OCI-LY7 (cell line): ENCODE results near the gene PAM16. TPM values are rescaled to one million over a fixed set of nuclear protein-coding genes. Genes with fewer than 3 reads are reported as not detected.

Experiments
- BruUV-seq: library from RNA; stranded (reverse); fragments of 400-500 nt; replicated peaks from 2 replicates; lab custom pipeline; 2021; lab: Mats Ljungman, UMichigan
- CTCF ChIA-PET: fragments of 300-600 bp; sonication (Branson Sonifier 250); formaldehyde crosslinking; loops from one replicate; lab custom pipeline; 2022; ENCODE audit warnings: antibody characterized with exemption; ENCODE audit not compliant: unreplicated experiment; lab: Charles Lee
- POLR2A ChIA-PET: fragments of 300-600 bp; sonication (Branson Sonifier 250); formaldehyde crosslinking; loops from one replicate; lab custom pipeline; 2022; ENCODE audit warnings: antibody characterized with exemption; lab: Charles Lee
- DNase-seq: peaks from one replicate; pipeline ENCODE4 v3.0.0-alpha.2; 2015; ENCODE audit warnings: low spot score
- H2AFZ ChIP-seq: fragments of 200-600 bp; sonication (generic), shearing (Covaris generic); 2 replicates; pipeline ENCODE4 v1.6.1; 2014; ENCODE audit warnings: mild to moderate bottlenecking, antibody characterized with exemption, low read length, moderate library complexity
- H3K27ac ChIP-seq: fragments of 200-600 bp; sonication (generic); 2 replicates; pipeline ENCODE4 v1.5.1; 2014; ENCODE audit warnings: mixed run types, low read depth, mild to moderate bottlenecking, moderate library complexity, low read length, inconsistent platforms; ENCODE audit not compliant: poor library complexity, severe bottlenecking
- H3K36me3 ChIP-seq: fragments of 200-600 bp; sonication (generic); 2 replicates; pipeline ENCODE4 v1.6.1; 2014; ENCODE audit warnings: mild to moderate bottlenecking, antibody characterized with exemption, low read length, moderate library complexity, mixed read lengths; ENCODE audit not compliant: insufficient read depth
- H3K4me1 ChIP-seq: fragments of 200-600 bp; sonication (generic); 2 replicates; pipeline ENCODE4 v1.5.1; 2014; ENCODE audit warnings: mild to moderate bottlenecking, low read length; ENCODE audit not compliant: insufficient read depth, poor library complexity, severe bottlenecking
- H3K4me2 ChIP-seq: fragments of 200-600 bp; sonication (generic); 2 replicates; pipeline ENCODE4 v1.6.1; 2014; ENCODE audit warnings: mild to moderate bottlenecking, low read length
- H3K4me3 ChIP-seq: fragments of 200-600 bp; sonication (generic); 2 replicates; pipeline ENCODE4 v1.5.1; 2014; ENCODE audit warnings: mild to moderate bottlenecking, low read depth, low read length; ENCODE audit not compliant: poor library complexity, severe bottlenecking
- H3K79me2 ChIP-seq: fragments of 200-600 bp; sonication (generic); 2 replicates; pipeline ENCODE4 v1.6.1; 2016; ENCODE audit warnings: low read depth, mild to moderate bottlenecking, low read length, moderate library complexity, mixed read lengths; ENCODE audit not compliant: insufficient read depth
- H3K9me2 ChIP-seq: fragments of 200-600 bp; sonication (generic); 2 replicates; pipeline ENCODE4 v1.6.1; 2016; ENCODE audit warnings: mild to moderate bottlenecking, low read length, mixed read lengths; ENCODE audit not compliant: insufficient read depth
- H3K9me3 ChIP-seq: fragments of 200-600 bp; sonication (generic); 2 replicates; pipeline ENCODE4 v1.6.1; 2014; ENCODE audit warnings: mild to moderate bottlenecking, mixed run types, low read length, mixed read lengths
- H4K20me1 ChIP-seq: fragments of 200-600 bp; sonication (generic); 2 replicates; pipeline ENCODE4 v1.6.1; 2014; ENCODE audit warnings: mild to moderate bottlenecking, antibody characterized with exemption, low read length, moderate library complexity, mixed read lengths; ENCODE audit not compliant: insufficient read depth
- CTCF ChIP-seq: fragments of 200-600 bp; sonication (generic); conservative IDR thresholded peaks from 2 replicates; pipeline ENCODE4 v1.5.1; 2014; ENCODE audit warnings: mild to moderate bottlenecking, antibody characterized with exemption, low read length, moderate library complexity, mixed read lengths
- EZH2phosphoT487 ChIP-seq: fragments of 200-600 bp; sonication (generic); IDR thresholded peaks from 2 replicates; pipeline ENCODE4 v1.6.1; 2018; ENCODE audit warnings: low read depth, borderline replicate concordance, mild to moderate bottlenecking, mixed run types, antibody characterized with exemption, low read length, moderate library complexity, mixed read lengths
- intact Hi-C: fragments of 100-400 bp; cut with micrococcal nuclease; formaldehyde crosslinking; loops from one replicate; pipeline ENCODE4 v1.10.0; 2022; ENCODE audit not compliant: unreplicated experiment
- total RNA-seq, 2 experiments: library from RNA; depleted of rRNA in 1 of 2; stranded (reverse); fragments of >200 nt in 1 of 2; shearing (Covaris generic) in 1 of 2; gene quantifications; 2 replicates each; pipeline ENCODE4 v1.2.3, GENCODE V29; 2014 to 2022

The PAM16 gene
- total RNA-seq, 2 experiments from 2014 or later, result 80.6 to 82.4 TPM

- TF ChIP-seq EZH2phosphoT487 (no peak), CTCF (no peak)
Observed at GRCh38 chr16:4390266-4391260, 39.4 kb upstream of the PAM16 start.

GRCh38 chr16:4389051-4389955 lies 38.2 kb upstream of the PAM16 start:
- no TSS peak for BruUV-seq
- Histone ChIP-seq H3K4me2 (no peak overlapping the region), H3K4me1 (peaks cover 7% of the 10 kb centered on the region), H3K9me2 (no peaks in the 10 kb centered on the region), H3K9me3 (no peaks in the 10 kb centered on the region), H3K79me2 (no peaks in the 10 kb centered on the region), H3K4me3 (no peak overlapping the region), H3K36me3 (peaks cover 58% of the 10 kb centered on the region), H4K20me1 (no peaks in the 10 kb centered on the region), H2AFZ (no peak overlapping the region), H3K27ac (no peak overlapping the region)
- no peak for TF ChIP-seq CTCF
- TF ChIP-seq EZH2phosphoT487, result no peak
- intact Hi-C loops, result no loop called here
- ChIA-PET POLR2A (no interaction called here), CTCF (no interaction called here)
- no peak for DNase-seq

More at GRCh38 chr16:4390266-4391260, 39.4 kb upstream of the PAM16 start:
- Histone ChIP-seq H3K4me3 (no peak overlapping the region), H3K9me3 (no peaks in the 10 kb centered on the region), H2AFZ (no peak overlapping the region), H3K36me3 (peaks cover 71% of the 10 kb centered on the region), H3K79me2 (no peaks in the 10 kb centered on the region), H3K4me1 (peaks cover 7% of the 10 kb centered on the region), H3K9me2 (no peaks in the 10 kb centered on the region), H3K4me2 (no peak overlapping the region), H4K20me1 (no peaks in the 10 kb centered on the region), H3K27ac (no peak overlapping the region)
- ChIA-PET CTCF (no interaction called here), POLR2A (interaction anchor here (0.5 kb wide), 1 partner anchor 81 kb away, joined by 3 read pairs; no protein-coding TSS in a partner anchor)
- intact Hi-C loops, result no loop called here
- no TSS peak for BruUV-seq
- no peak for DNase-seq
